PFSK-1 (cell line): Measurements from ENCODE around the gene MYO7B.

Experiments used
- POLR2AphosphoS5 ChIP-seq: IDR thresholded peaks from 2 replicates; pipeline ENCODE4 v1.6.1; 2012; ENCODE audit warnings: low read depth, mild to moderate bottlenecking, control low read depth, low read length, moderate library complexity
- SIN3A ChIP-seq: IDR thresholded peaks from 2 replicates; pipeline ENCODE4 v1.6.1; 2012; ENCODE audit warnings: mild to moderate bottlenecking, low read length, moderate library complexity, borderline replicate concordance; ENCODE audit not compliant: insufficient read depth
- TAF1 ChIP-seq: IDR thresholded peaks from 2 replicates; pipeline ENCODE4 v1.6.1; 2012; ENCODE audit warnings: low read length, control low read depth, borderline replicate concordance; ENCODE audit not compliant: insufficient read depth

- TF ChIP-seq SIN3A (no peak), POLR2AphosphoS5 (no peak), TAF1 (no peak)
These were observed 112.8 kb downstream of the MYO7B start for GRCh38 chr2:127648321-127648720.
